Measurements from ENCODE around the gene IL18RAP.

IL18RAP gene

GRCh38 chr2:102385522-102385921 lies 37.4 kb upstream of the IL18RAP start:
- TF ChIP-seq POLR2AphosphoS5 (IDR thresholded peaks at IDR 0.05; ENCODE audit: low read depth) (no peak), GABPA (IDR thresholded peaks at IDR 0.05; ENCODE audit: low read depth) (no peak), SPI1 (IDR thresholded peaks at IDR 0.05; ENCODE audit: borderline replicate concordance, low read depth) (no peak)
- TF ChIP-seq, protein P1, sequence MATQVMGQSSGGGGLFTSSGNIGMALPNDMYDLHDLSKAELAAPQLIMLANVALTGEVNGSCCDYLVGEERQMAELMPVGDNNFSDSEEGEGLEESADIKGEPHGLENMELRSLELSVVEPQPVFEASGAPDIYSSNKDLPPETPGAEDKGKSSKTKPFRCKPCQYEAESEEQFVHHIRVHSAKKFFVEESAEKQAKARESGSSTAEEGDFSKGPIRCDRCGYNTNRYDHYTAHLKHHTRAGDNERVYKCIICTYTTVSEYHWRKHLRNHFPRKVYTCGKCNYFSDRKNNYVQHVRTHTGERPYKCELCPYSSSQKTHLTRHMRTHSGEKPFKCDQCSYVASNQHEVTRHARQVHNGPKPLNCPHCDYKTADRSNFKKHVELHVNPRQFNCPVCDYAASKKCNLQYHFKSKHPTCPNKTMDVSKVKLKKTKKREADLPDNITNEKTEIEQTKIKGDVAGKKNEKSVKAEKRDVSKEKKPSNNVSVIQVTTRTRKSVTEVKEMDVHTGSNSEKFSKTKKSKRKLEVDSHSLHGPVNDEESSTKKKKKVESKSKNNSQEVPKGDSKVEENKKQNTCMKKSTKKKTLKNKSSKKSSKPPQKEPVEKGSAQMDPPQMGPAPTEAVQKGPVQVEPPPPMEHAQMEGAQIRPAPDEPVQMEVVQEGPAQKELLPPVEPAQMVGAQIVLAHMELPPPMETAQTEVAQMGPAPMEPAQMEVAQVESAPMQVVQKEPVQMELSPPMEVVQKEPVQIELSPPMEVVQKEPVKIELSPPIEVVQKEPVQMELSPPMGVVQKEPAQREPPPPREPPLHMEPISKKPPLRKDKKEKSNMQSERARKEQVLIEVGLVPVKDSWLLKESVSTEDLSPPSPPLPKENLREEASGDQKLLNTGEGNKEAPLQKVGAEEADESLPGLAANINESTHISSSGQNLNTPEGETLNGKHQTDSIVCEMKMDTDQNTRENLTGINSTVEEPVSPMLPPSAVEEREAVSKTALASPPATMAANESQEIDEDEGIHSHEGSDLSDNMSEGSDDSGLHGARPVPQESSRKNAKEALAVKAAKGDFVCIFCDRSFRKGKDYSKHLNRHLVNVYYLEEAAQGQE (IDR thresholded peaks at IDR 0.05; ENCODE audit: insufficient replicate concordance, low read depth) = no peak
- TF ChIP-seq, protein P2, sequence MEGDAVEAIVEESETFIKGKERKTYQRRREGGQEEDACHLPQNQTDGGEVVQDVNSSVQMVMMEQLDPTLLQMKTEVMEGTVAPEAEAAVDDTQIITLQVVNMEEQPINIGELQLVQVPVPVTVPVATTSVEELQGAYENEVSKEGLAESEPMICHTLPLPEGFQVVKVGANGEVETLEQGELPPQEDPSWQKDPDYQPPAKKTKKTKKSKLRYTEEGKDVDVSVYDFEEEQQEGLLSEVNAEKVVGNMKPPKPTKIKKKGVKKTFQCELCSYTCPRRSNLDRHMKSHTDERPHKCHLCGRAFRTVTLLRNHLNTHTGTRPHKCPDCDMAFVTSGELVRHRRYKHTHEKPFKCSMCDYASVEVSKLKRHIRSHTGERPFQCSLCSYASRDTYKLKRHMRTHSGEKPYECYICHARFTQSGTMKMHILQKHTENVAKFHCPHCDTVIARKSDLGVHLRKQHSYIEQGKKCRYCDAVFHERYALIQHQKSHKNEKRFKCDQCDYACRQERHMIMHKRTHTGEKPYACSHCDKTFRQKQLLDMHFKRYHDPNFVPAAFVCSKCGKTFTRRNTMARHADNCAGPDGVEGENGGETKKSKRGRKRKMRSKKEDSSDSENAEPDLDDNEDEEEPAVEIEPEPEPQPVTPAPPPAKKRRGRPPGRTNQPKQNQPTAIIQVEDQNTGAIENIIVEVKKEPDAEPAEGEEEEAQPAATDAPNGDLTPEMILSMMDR (IDR thresholded peaks at IDR 0.05; ENCODE audit: insufficient read depth, low read length) = no peak
- H3K27ac ChIP-seq (replicated peaks) = no peak overlapping the region
- H3K4me3 ChIP-seq (replicated peaks; ENCODE audit: insufficient read depth, low read length) = no peak overlapping the region
- DNase-seq (ENCODE audit: low read depth in 1 of 2, low spot score in 1 of 2) = no peak
- H3K27me3 ChIP-seq (ENCODE audit: insufficient read depth, poor library complexity, severe bottlenecking) = no peaks in the 10 kb centered on the region

GRCh38 chr2:102386004-102386403 lies 37.0 kb upstream of the IL18RAP start:
- DNase-seq (ENCODE audit: low read depth in 1 of 2, low spot score in 1 of 2) = no peak

DNA sequence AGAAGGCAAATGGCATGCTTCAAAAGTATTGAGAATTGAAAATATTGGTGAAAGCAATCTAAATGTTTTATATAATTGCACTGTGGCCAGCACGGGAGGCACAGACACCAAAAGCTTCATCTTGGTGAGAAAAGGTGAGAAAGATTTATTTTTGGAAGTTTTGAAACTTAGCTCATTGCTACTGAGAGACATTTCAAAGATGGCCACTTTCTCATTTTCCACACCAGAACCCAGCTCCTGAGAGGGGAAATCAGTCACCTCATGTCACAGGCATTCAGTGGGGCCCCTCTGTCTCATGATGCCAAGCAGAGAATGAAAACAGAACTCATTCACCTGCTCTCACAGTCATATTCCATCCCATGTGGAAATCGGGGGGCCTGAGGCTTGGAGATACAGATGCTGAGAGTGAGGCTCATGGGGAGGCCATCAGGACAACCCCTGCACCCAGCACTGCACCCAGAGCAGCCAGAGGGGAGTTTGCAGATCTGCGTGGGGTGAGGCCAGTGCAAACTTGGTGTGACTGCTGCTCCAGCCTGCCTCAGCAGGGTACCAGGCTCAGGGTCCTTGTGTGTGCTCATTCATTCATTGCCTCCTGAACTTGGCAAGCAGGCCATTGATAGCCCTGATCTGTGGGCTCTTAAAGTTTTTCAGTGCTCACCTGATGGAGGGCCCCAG lies 36.0 kb upstream of the IL18RAP start:
- H3K27ac ChIP-seq (replicated peaks) = no peak overlapping the region
- no peak overlapping the region for H3K4me3 ChIP-seq (replicated peaks; ENCODE audit: insufficient read depth, low read length)
- TF ChIP-seq, protein P2 (IDR thresholded peaks at IDR 0.05; ENCODE audit: insufficient read depth, low read length) = no peak
- no peaks in the 10 kb centered on the region for H3K27me3 ChIP-seq (ENCODE audit: insufficient read depth, poor library complexity, severe bottlenecking)
- no peak for DNase-seq (ENCODE audit: low read depth in 1 of 2, low spot score in 1 of 2)

More at GRCh38 chr2:102386004-102386403, 37.0 kb upstream of the IL18RAP start:
- Histone ChIP-seq H3K27ac (replicated peaks) (no peak overlapping the region), H3K27me3 (ENCODE audit: insufficient read depth, poor library complexity, severe bottlenecking) (no peaks in the 10 kb centered on the region), H3K4me3 (replicated peaks; ENCODE audit: insufficient read depth, low read length) (no peak overlapping the region)
- TF ChIP-seq POLR2AphosphoS5 (IDR thresholded peaks at IDR 0.05; ENCODE audit: low read depth) (no peak), GABPA (IDR thresholded peaks at IDR 0.05; ENCODE audit: low read depth) (no peak), SPI1 (IDR thresholded peaks at IDR 0.05; ENCODE audit: borderline replicate concordance, low read depth) (no peak)
- TF ChIP-seq, protein P1 (IDR thresholded peaks at IDR 0.05; ENCODE audit: insufficient replicate concordance, low read depth) = no peak
- TF ChIP-seq, protein P2 (IDR thresholded peaks at IDR 0.05; ENCODE audit: insufficient read depth, low read length) = no peak

All from HL-60 (cell line).